T-helper 1 cell treated with Interleukin-12 subunit alpha and Interleukin-12 subunit beta and Interleukin-4 antibody, amounts not matched to agents 30 μg/mL and 1 μg/mL, for 36 hours (primary cell): ENCODE measurements around the gene OR4F6.

ENCODE experiments used
- H3K27ac Mint-ChIP-seq: one replicate; pipeline ENCODE4 v1.8.0; 2021; ENCODE audit warnings: mild to moderate bottlenecking, mixed read lengths
- H3K27me3 Mint-ChIP-seq: one replicate; pipeline ENCODE4 v1.8.0; 2021; ENCODE audit warnings: low read depth, mixed read lengths
- H3K36me3 Mint-ChIP-seq: one replicate; pipeline ENCODE4 v1.8.0; 2021; ENCODE audit warnings: low read depth, mixed read lengths
- H3K4me1 Mint-ChIP-seq: one replicate; pipeline ENCODE4 v1.8.0; 2021; ENCODE audit warnings: low read depth, mixed read lengths
- H3K4me3 Mint-ChIP-seq: one replicate; pipeline ENCODE4 v1.8.0; 2021; ENCODE audit warnings: mild to moderate bottlenecking, moderate library complexity, mixed read lengths
- H3K9me3 Mint-ChIP-seq: one replicate; pipeline ENCODE4 v1.8.0; 2021; ENCODE audit warnings: mixed read lengths

Gene OR4F6

DNA sequence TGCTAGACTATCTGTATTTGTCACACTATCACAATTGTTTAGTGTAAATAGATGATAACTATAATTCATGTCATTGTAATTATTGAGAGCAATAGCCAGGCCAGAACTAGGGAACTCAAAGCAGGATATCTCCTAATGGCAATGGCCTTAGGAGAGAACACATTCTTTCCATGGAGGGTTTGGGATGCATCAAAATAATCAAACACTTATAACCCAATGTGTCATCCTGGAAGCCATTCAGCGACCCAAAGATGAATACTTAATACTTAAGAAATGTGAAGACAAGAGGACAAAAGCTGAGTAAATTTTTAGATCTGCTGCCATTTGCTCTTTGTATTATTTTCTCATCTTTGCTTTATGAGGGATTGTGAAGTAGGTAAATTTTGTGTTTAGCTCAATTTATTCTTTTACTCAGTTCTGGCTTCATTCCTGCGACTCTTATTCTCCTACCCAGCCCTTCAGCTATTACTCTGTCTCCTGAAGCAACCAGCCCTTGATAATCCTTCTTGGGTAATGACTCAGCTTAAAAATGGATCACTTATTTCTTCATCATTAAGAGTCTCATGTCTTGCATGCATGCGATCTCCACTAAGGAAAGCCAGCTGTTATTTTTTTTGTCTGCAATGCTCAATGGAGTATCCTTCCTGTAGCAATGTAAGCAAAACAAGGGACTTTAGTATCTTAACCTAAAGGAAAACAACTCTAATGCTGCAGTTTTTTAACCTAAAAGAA is 10.7 kb downstream of the OR4F6 start:
- Mint-ChIP-seq H3K27me3 (peaks cover 19% of the 10 kb centered on the region), H3K4me3 (no peak overlapping the region)

GRCh38 chr15:101820781-101821180 is 17.5 kb downstream of the OR4F6 start:
- Mint-ChIP-seq H3K27me3 (peaks cover 8% of the 10 kb centered on the region), H3K4me3 (no peak overlapping the region), H3K36me3 (no peaks in the 10 kb centered on the region), H3K4me1 (no peaks in the 10 kb centered on the region), H3K9me3 (no peaks in the 10 kb centered on the region), H3K27ac (no peak overlapping the region)

More for the DNA sequence above, 10.7 kb downstream of the OR4F6 start:
- Mint-ChIP-seq H3K27ac (no peak overlapping the region), H3K36me3 (no peaks in the 10 kb centered on the region), H3K9me3 (no peaks in the 10 kb centered on the region), H3K4me1 (no peaks in the 10 kb centered on the region)

GRCh38 chr15:101827257-101827656 is 23.9 kb downstream of the OR4F6 start:
- no peaks in the 10 kb centered on the region for H3K9me3 Mint-ChIP-seq

DNA sequence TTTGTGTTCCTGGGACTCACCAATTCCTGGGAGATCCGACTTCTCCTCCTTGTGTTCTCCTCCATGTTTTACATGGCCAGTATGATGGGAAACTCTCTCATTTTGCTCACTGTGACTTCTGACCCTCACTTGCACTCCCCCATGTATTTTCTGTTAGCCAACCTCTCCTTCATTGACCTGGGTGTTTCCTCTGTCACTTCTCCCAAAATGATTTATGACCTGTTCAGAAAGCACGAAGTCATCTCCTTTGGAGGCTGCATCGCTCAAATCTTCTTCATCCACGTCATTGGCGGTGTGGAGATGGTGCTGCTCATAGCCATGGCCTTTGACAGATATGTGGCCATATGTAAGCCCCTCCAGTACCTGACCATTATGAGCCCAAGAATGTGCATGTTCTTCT is 25.5 kb downstream of the OR4F6 start:
- H3K27me3 Mint-ChIP-seq, result peaks cover 19% of the 10 kb centered on the region
- H3K27ac Mint-ChIP-seq, result no peak overlapping the region
- no peaks in the 10 kb centered on the region for H3K4me1 Mint-ChIP-seq
- H3K4me3 Mint-ChIP-seq, result no peak overlapping the region
- no peaks in the 10 kb centered on the region for H3K9me3 Mint-ChIP-seq
- no peaks in the 10 kb centered on the region for H3K36me3 Mint-ChIP-seq

More at GRCh38 chr15:101827257-101827656, 23.9 kb downstream of the OR4F6 start:
- Mint-ChIP-seq H3K36me3 (no peaks in the 10 kb centered on the region), H3K4me3 (no peak overlapping the region), H3K4me1 (no peaks in the 10 kb centered on the region), H3K27me3 (peaks cover 19% of the 10 kb centered on the region), H3K27ac (no peak overlapping the region)

DNA sequence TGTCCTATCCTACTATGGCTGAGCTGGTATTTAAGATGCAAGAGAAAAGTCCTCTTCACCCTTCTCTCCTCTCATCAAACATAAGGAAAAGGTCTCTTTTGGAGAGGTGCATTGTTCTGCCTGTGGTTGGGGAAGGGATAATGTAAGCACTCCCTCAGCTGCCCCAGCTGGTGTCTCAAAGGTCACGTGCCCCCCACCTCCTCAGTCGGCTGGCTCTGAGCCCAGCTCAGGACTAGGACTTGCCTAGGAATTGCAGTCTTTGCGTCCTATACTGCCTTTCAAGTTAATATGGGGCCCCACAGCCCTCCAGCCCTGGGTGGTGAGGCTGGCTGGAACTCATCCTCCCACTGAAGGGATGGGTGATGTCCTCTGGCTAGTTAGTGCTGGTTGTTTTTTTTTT is 38.3 kb downstream of the OR4F6 start:
- H3K9me3 Mint-ChIP-seq, result peaks cover 5% of the 10 kb centered on the region
- no peak overlapping the region for H3K4me3 Mint-ChIP-seq
- no peaks in the 10 kb centered on the region for H3K36me3 Mint-ChIP-seq
- H3K4me1 Mint-ChIP-seq, result no peaks in the 10 kb centered on the region
- H3K27ac Mint-ChIP-seq, result no peak overlapping the region
- H3K27me3 Mint-ChIP-seq, result peaks cover 13% of the 10 kb centered on the region

DNA sequence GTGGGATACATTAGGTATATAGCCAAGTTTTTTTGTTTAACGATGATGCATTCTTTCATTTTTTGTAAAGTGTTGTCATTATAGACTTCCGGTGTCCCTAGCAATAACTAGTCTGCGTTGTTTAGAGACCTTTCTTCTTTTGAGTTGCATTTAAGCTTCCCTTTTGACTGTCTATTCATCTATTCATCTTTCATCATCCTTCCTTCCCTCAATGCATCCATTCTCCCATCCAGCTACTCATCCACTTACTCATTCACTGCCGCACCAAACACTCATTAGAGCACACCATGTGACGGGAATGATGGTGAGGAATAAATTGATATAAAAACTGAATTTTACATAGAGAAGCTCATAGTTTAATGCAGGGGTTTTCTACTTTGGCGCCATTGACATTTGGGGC is 41.6 kb downstream of the OR4F6 start:
- Mint-ChIP-seq H3K4me1 (no peaks in the 10 kb centered on the region), H3K9me3 (peaks cover 5% of the 10 kb centered on the region), H3K27ac (no peak overlapping the region), H3K4me3 (no peak overlapping the region), H3K36me3 (no peaks in the 10 kb centered on the region), H3K27me3 (peaks cover 13% of the 10 kb centered on the region)

GRCh38 chr15:101852356-101852755 is 49.0 kb downstream of the OR4F6 start:
- no peak overlapping the region for H3K27ac Mint-ChIP-seq
- H3K27me3 Mint-ChIP-seq, result peaks cover 21% of the 10 kb centered on the region
- no peak overlapping the region for H3K4me3 Mint-ChIP-seq
- no peaks in the 10 kb centered on the region for H3K36me3 Mint-ChIP-seq
- H3K9me3 Mint-ChIP-seq, result no peaks in the 10 kb centered on the region
- H3K4me1 Mint-ChIP-seq, result no peaks in the 10 kb centered on the region
